ENCODE measurements around the gene RAB44. TPM values are rescaled to one million over a fixed set of nuclear protein-coding genes. Genes with fewer than 3 reads are reported as not detected.
"Not testable (repeated sequence)": the region's sequence is repeated elsewhere in the genome, so short reads cannot be mapped to it uniquely, and the experiment has no call there.

The RAB44 gene
- total RNA-seq, 1 experiment from 2014 or later, result 0.09 TPM

GRCh38 chr6:36651659-36652379 is 45.8 kb upstream of the RAB44 start:
- no peaks in the 10 kb centered on the region for H3K36me3 Mint-ChIP-seq (ENCODE audit: insufficient read depth, unreplicated experiment)
- POLR2A ChIA-PET, result interaction anchor here (0.6 to 1.9 kb wide), 5 partner anchors 11 to 35 kb away, joined by 3 to 8 read pairs (median 5); partner anchors contain the start of gene CDKN1A
- no peak for DNase-seq (ENCODE audit: unreplicated experiment)
- no peaks in the 10 kb centered on the region for H3K4me1 Mint-ChIP-seq (ENCODE audit: insufficient read depth, unreplicated experiment)
- no peak overlapping the region for H3K27ac Mint-ChIP-seq (ENCODE audit: low read depth, unreplicated experiment)
- no peaks in the 10 kb centered on the region for H3K9me3 Mint-ChIP-seq (ENCODE audit: unreplicated experiment)
- peaks cover 12% of the 10 kb centered on the region for H3K27me3 Mint-ChIP-seq (ENCODE audit: insufficient read depth, unreplicated experiment)
- no TSS peak for BruUV-seq (replicated peaks)
- no peak overlapping the region for H3K4me3 Mint-ChIP-seq (ENCODE audit: unreplicated experiment)
- no peak for TF ChIP-seq CTCF (IDR thresholded peaks at IDR 0.05; ENCODE audit: unreplicated experiment)
- intact Hi-C loops (cut with micrococcal nuclease), result no loop called here
- CTCF ChIA-PET, result interaction anchor here (0.5 to 1.4 kb wide), 7 partner anchors 8 to 177 kb away, joined by 3 to 5 read pairs (median 3); no protein-coding TSS in a partner anchor

GRCh38 chr6:36654469-36654868 is 43.2 kb upstream of the RAB44 start:
- intact Hi-C loops (cut with micrococcal nuclease), result not testable (repeated sequence)
- peaks cover 12% of the 10 kb centered on the region for H3K27me3 Mint-ChIP-seq (ENCODE audit: insufficient read depth, unreplicated experiment)

GRCh38 chr6:36655085-36655724 is 42.4 kb upstream of the RAB44 start:
- DNase-seq (ENCODE audit: unreplicated experiment), result no peak
- ChIA-PET POLR2A (interaction anchor here (0.6 to 1.4 kb wide), 4 partner anchors 11 to 227 kb away, joined by 3 to 5 read pairs (median 4); partner anchors contain the start of gene CDKN1A), CTCF (interaction anchor here (0.6 to 1.0 kb wide), 2 partner anchors 16 to 92 kb away, joined by 3 to 4 read pairs; no protein-coding TSS in a partner anchor)
- Mint-ChIP-seq H3K36me3 (ENCODE audit: insufficient read depth, unreplicated experiment) (no peaks in the 10 kb centered on the region), H3K27ac (ENCODE audit: low read depth, unreplicated experiment) (no peak overlapping the region), H3K9me3 (ENCODE audit: unreplicated experiment) (no peaks in the 10 kb centered on the region), H3K4me3 (ENCODE audit: unreplicated experiment) (no peak overlapping the region), H3K4me1 (ENCODE audit: insufficient read depth, unreplicated experiment) (peaks cover 13% of the 10 kb centered on the region), H3K27me3 (ENCODE audit: insufficient read depth, unreplicated experiment) (peaks cover 12% of the 10 kb centered on the region)
- no peak for TF ChIP-seq CTCF (IDR thresholded peaks at IDR 0.05; ENCODE audit: unreplicated experiment)
- BruUV-seq (replicated peaks), result no TSS peak
- intact Hi-C loops (cut with micrococcal nuclease), result no loop called here

More at GRCh38 chr6:36654469-36654868, 43.2 kb upstream of the RAB44 start:
- CTCF ChIA-PET, result interaction anchor here (1.0 to 1.3 kb wide), 2 partner anchors 9 to 17 kb away, joined by 4 to 6 read pairs; no protein-coding TSS in a partner anchor
- H3K36me3 Mint-ChIP-seq (ENCODE audit: insufficient read depth, unreplicated experiment); H3K4me3 Mint-ChIP-seq (ENCODE audit: unreplicated experiment); H3K27ac Mint-ChIP-seq (ENCODE audit: low read depth, unreplicated experiment); DNase-seq (ENCODE audit: unreplicated experiment); H3K9me3 Mint-ChIP-seq (ENCODE audit: unreplicated experiment); H3K4me1 Mint-ChIP-seq (ENCODE audit: insufficient read depth, unreplicated experiment); BruUV-seq (replicated peaks): not testable (repeated sequence)
- POLR2A ChIA-PET, result interaction anchor here (0.6 to 1.4 kb wide), 4 partner anchors 11 to 227 kb away, joined by 3 to 5 read pairs (median 4); partner anchors contain the start of gene CDKN1A

- no peaks in the 10 kb centered on the region for H3K36me3 Mint-ChIP-seq (ENCODE audit: insufficient read depth, unreplicated experiment)
- H3K9me3 Mint-ChIP-seq (ENCODE audit: unreplicated experiment), result no peaks in the 10 kb centered on the region
- H3K27me3 Mint-ChIP-seq (ENCODE audit: insufficient read depth, unreplicated experiment), result peaks cover 12% of the 10 kb centered on the region
- BruUV-seq (replicated peaks), result no TSS peak
- H3K4me1 Mint-ChIP-seq (ENCODE audit: insufficient read depth, unreplicated experiment), result peaks cover 13% of the 10 kb centered on the region
- no peak for TF ChIP-seq CTCF (IDR thresholded peaks at IDR 0.05; ENCODE audit: unreplicated experiment)
- POLR2A ChIA-PET, result interaction anchor here (0.8 to 2.4 kb wide), 2 partner anchors 10 to 22 kb away, joined by 3 to 6 read pairs; partner anchors contain the start of gene CDKN1A
- DNase-seq (ENCODE audit: unreplicated experiment), result no peak
- no peak overlapping the region for H3K27ac Mint-ChIP-seq (ENCODE audit: low read depth, unreplicated experiment)
- H3K4me3 Mint-ChIP-seq (ENCODE audit: unreplicated experiment), result no peak overlapping the region
- intact Hi-C loops (cut with micrococcal nuclease), result no loop called here
- CTCF ChIA-PET, result no interaction called here
Observed at GRCh38 chr6:36656441-36656840, 41.2 kb upstream of the RAB44 start.

All from MCF 10A (cell line).